ENCODE measurements around the gene KRTAP6-3.

The KRTAP6-3 gene

GRCh38 chr21:30612132-30612531 is 19.9 kb downstream of the KRTAP6-3 start:
- no peak overlapping the region for H3K4me3 ChIP-seq (ENCODE audit: insufficient read depth in 1 of 2, low read depth in 1 of 2, low read length in 2 of 2)
- no peak overlapping the region for H3K23ac ChIP-seq (ENCODE audit: low read length in 2 of 2)
- no peaks in the 10 kb centered on the region for H3K27me3 ChIP-seq (ENCODE audit: control insufficient read depth in 1 of 2, insufficient read depth in 1 of 2, low read length in 2 of 2)
- no peak overlapping the region for H3K27ac ChIP-seq (ENCODE audit: low read length, poor library complexity, severe bottlenecking)
- no peak overlapping the region for H3K9ac ChIP-seq (ENCODE audit: low read length)
- no peak overlapping the region for H2BK12ac ChIP-seq (ENCODE audit: low read length in 2 of 2)
- H4K91ac ChIP-seq (ENCODE audit: low read length), result no peak overlapping the region
- H2BK15ac ChIP-seq (ENCODE audit: low read depth, poor library complexity, severe bottlenecking), result no peak overlapping the region
- no peak overlapping the region for H3K18ac ChIP-seq (ENCODE audit: low read depth in 1 of 2, low read length in 2 of 2)
- no peak overlapping the region for H2AK5ac ChIP-seq (ENCODE audit: low read length, severe bottlenecking)
- no peaks in the 10 kb centered on the region for H3K36me3 ChIP-seq (ENCODE audit: control insufficient read depth in 1 of 2, insufficient read depth in 2 of 2, low read depth in 1 of 2, low read length in 2 of 2)
- no peak overlapping the region for H4K8ac ChIP-seq (ENCODE audit: low read length)
- H2BK5ac ChIP-seq (ENCODE audit: low read depth, low read length, poor library complexity, severe bottlenecking), result no peak overlapping the region
- WGBS, result 62% methylated on average over 1 of the region's 2 CpGs
- no peak overlapping the region for H2BK120ac ChIP-seq (ENCODE audit: low read depth, low read length)
- DNase-seq, result no peak
- no peak overlapping the region for H3K14ac ChIP-seq (ENCODE audit: low read length in 2 of 2)
- H3K9me3 ChIP-seq (ENCODE audit: control insufficient read depth, low read length), result peaks cover 10% of the 10 kb centered on the region
- H2AFZ ChIP-seq (ENCODE audit: low read depth, low read length), result no peak overlapping the region
- no peaks in the 10 kb centered on the region for H3K4me1 ChIP-seq (ENCODE audit: control insufficient read depth, insufficient read depth, low read depth, low read length)
- no peak overlapping the region for H3K4ac ChIP-seq (ENCODE audit: low read depth in 1 of 2, low read length in 2 of 2)
- H3K4me2 ChIP-seq (ENCODE audit: low read length, poor library complexity, severe bottlenecking), result no peak overlapping the region
- no peaks in the 10 kb centered on the region for H3K79me1 ChIP-seq (replicated peaks; ENCODE audit: low read length, poor library complexity, severe bottlenecking)

- Histone ChIP-seq H2BK12ac (ENCODE audit: low read length in 2 of 2) (no peak within 1 kb of the TSS), H3K18ac (ENCODE audit: low read depth in 1 of 2, low read length in 2 of 2) (no peak within 1 kb of the TSS), H3K4me1 (ENCODE audit: control insufficient read depth, insufficient read depth, low read depth, low read length) (no peaks in the 10 kb centered on the region), H2BK5ac (ENCODE audit: low read depth, low read length, poor library complexity, severe bottlenecking) (no peak within 1 kb of the TSS), H3K36me3 (ENCODE audit: control insufficient read depth in 1 of 2, insufficient read depth in 2 of 2, low read depth in 1 of 2, low read length in 2 of 2) (no peaks in the 10 kb centered on the region), H3K79me1 (replicated peaks; ENCODE audit: low read length, poor library complexity, severe bottlenecking) (no peaks in the 10 kb centered on the region), H4K8ac (ENCODE audit: low read length) (no peak within 1 kb of the TSS), H2AK5ac (ENCODE audit: low read length, severe bottlenecking) (no peak within 1 kb of the TSS), H3K27ac (ENCODE audit: low read length, poor library complexity, severe bottlenecking) (no peak within 1 kb of the TSS), H4K91ac (ENCODE audit: low read length) (no peak within 1 kb of the TSS), H3K27me3 (ENCODE audit: control insufficient read depth in 1 of 2, insufficient read depth in 1 of 2, low read length in 2 of 2) (no peaks in the 10 kb centered on the region), H2BK15ac (ENCODE audit: low read depth, poor library complexity, severe bottlenecking) (no peak within 1 kb of the TSS), H3K14ac (ENCODE audit: low read length in 2 of 2) (no peak within 1 kb of the TSS), H3K9ac (ENCODE audit: low read length) (no peak within 1 kb of the TSS), H2BK120ac (ENCODE audit: low read depth, low read length) (no peak within 1 kb of the TSS), H3K4ac (ENCODE audit: low read depth in 1 of 2, low read length in 2 of 2) (no peak within 1 kb of the TSS), H2AFZ (ENCODE audit: low read depth, low read length) (no peak within 1 kb of the TSS), H3K9me3 (ENCODE audit: control insufficient read depth, low read length) (peaks cover 10% of the 10 kb centered on the region), H3K23ac (ENCODE audit: low read length in 2 of 2) (no peak within 1 kb of the TSS), H3K4me2 (ENCODE audit: low read length, poor library complexity, severe bottlenecking) (no peak within 1 kb of the TSS), H3K4me3 (ENCODE audit: insufficient read depth in 1 of 2, low read depth in 1 of 2, low read length in 2 of 2) (no peak within 1 kb of the TSS)
- no peak for DNase-seq
- 68% methylated on average over 2 of the region's 2 CpGs for WGBS
Measured at GRCh38 chr21:30613836-30614235, 21.6 kb downstream of the KRTAP6-3 start, which contains the start of gene KRTAP6-1. KRTAP6-1 (minus strand) TSS chr21:30613930; CDS start chr21:30613904, 26 bp downstream.

GRCh38 chr21:30615199-30615598 is 23.0 kb downstream of the KRTAP6-3 start:
- Histone ChIP-seq H3K27me3 (ENCODE audit: control insufficient read depth in 1 of 2, insufficient read depth in 1 of 2, low read length in 2 of 2) (no peaks in the 10 kb centered on the region), H4K8ac (ENCODE audit: low read length) (no peak overlapping the region), H3K23ac (ENCODE audit: low read length in 2 of 2) (no peak overlapping the region), H3K4me3 (ENCODE audit: insufficient read depth in 1 of 2, low read depth in 1 of 2, low read length in 2 of 2) (no peak overlapping the region), H3K36me3 (ENCODE audit: control insufficient read depth in 1 of 2, insufficient read depth in 2 of 2, low read depth in 1 of 2, low read length in 2 of 2) (no peaks in the 10 kb centered on the region), H2AK5ac (ENCODE audit: low read length, severe bottlenecking) (no peak overlapping the region), H3K4me2 (ENCODE audit: low read length, poor library complexity, severe bottlenecking) (no peak overlapping the region), H2BK120ac (ENCODE audit: low read depth, low read length) (no peak overlapping the region), H3K4ac (ENCODE audit: low read depth in 1 of 2, low read length in 2 of 2) (no peak overlapping the region), H3K18ac (ENCODE audit: low read depth in 1 of 2, low read length in 2 of 2) (no peak overlapping the region), H3K9me3 (ENCODE audit: control insufficient read depth, low read length) (peaks cover 10% of the 10 kb centered on the region), H3K9ac (ENCODE audit: low read length) (no peak overlapping the region), H3K14ac (ENCODE audit: low read length in 2 of 2) (no peak overlapping the region), H2BK5ac (ENCODE audit: low read depth, low read length, poor library complexity, severe bottlenecking) (no peak overlapping the region), H2BK15ac (ENCODE audit: low read depth, poor library complexity, severe bottlenecking) (no peak overlapping the region), H2BK12ac (ENCODE audit: low read length in 2 of 2) (no peak overlapping the region), H3K4me1 (ENCODE audit: control insufficient read depth, insufficient read depth, low read depth, low read length) (no peaks in the 10 kb centered on the region), H3K27ac (ENCODE audit: low read length, poor library complexity, severe bottlenecking) (no peak overlapping the region), H2AFZ (ENCODE audit: low read depth, low read length) (no peak overlapping the region), H3K79me1 (replicated peaks; ENCODE audit: low read length, poor library complexity, severe bottlenecking) (no peaks in the 10 kb centered on the region), H4K91ac (ENCODE audit: low read length) (no peak overlapping the region)
- DNase-seq, result no peak

GRCh38 chr21:30616125-30616524 is 23.9 kb downstream of the KRTAP6-3 start, which contains the start of gene KRTAP20-1:
KRTAP20-1 (plus strand) TSS chr21:30616425; CDS start chr21:30616455, 30 bp downstream.
- no peak within 1 kb of the TSS for H2AFZ ChIP-seq (ENCODE audit: low read depth, low read length)
- DNase-seq, result no peak
- H2BK5ac ChIP-seq (ENCODE audit: low read depth, low read length, poor library complexity, severe bottlenecking), result no peak within 1 kb of the TSS
- H3K4me1 ChIP-seq (ENCODE audit: control insufficient read depth, insufficient read depth, low read depth, low read length), result no peaks in the 10 kb centered on the region
- H3K23ac ChIP-seq (ENCODE audit: low read length in 2 of 2), result no peak within 1 kb of the TSS
- H2BK120ac ChIP-seq (ENCODE audit: low read depth, low read length), result no peak within 1 kb of the TSS
- H2AK5ac ChIP-seq (ENCODE audit: low read length, severe bottlenecking), result no peak within 1 kb of the TSS
- no peak within 1 kb of the TSS for H3K4me3 ChIP-seq (ENCODE audit: insufficient read depth in 1 of 2, low read depth in 1 of 2, low read length in 2 of 2)
- no peak within 1 kb of the TSS for H4K91ac ChIP-seq (ENCODE audit: low read length)
- no peaks in the 10 kb centered on the region for H3K27me3 ChIP-seq (ENCODE audit: control insufficient read depth in 1 of 2, insufficient read depth in 1 of 2, low read length in 2 of 2)
- H3K14ac ChIP-seq (ENCODE audit: low read length in 2 of 2), result no peak within 1 kb of the TSS
- H3K27ac ChIP-seq (ENCODE audit: low read length, poor library complexity, severe bottlenecking), result no peak within 1 kb of the TSS
- whole genome bisulfite sequencing, result 80% methylated on average over 1 of the region's 2 CpGs
- H3K36me3 ChIP-seq (ENCODE audit: control insufficient read depth in 1 of 2, insufficient read depth in 2 of 2, low read depth in 1 of 2, low read length in 2 of 2), result no peaks in the 10 kb centered on the region
- peaks cover 9% of the 10 kb centered on the region for H3K9me3 ChIP-seq (ENCODE audit: control insufficient read depth, low read length)
- no peak within 1 kb of the TSS for H3K9ac ChIP-seq (ENCODE audit: low read length)
- no peak within 1 kb of the TSS for H2BK12ac ChIP-seq (ENCODE audit: low read length in 2 of 2)
- H2BK15ac ChIP-seq (ENCODE audit: low read depth, poor library complexity, severe bottlenecking), result no peak within 1 kb of the TSS
- no peak within 1 kb of the TSS for H3K18ac ChIP-seq (ENCODE audit: low read depth in 1 of 2, low read length in 2 of 2)
- no peak within 1 kb of the TSS for H3K4me2 ChIP-seq (ENCODE audit: low read length, poor library complexity, severe bottlenecking)
- no peaks in the 10 kb centered on the region for H3K79me1 ChIP-seq (replicated peaks; ENCODE audit: low read length, poor library complexity, severe bottlenecking)
- no peak within 1 kb of the TSS for H4K8ac ChIP-seq (ENCODE audit: low read length)
- no peak within 1 kb of the TSS for H3K4ac ChIP-seq (ENCODE audit: low read depth in 1 of 2, low read length in 2 of 2)

Measured in mesenchymal stem cell (in vitro differentiated cells and primary cell).